Ovary (tissue), 9 donors: ENCODE measurements around the gene STEAP3. TPM values are rescaled to one million over a fixed set of nuclear protein-coding genes. Genes with fewer than 3 reads are reported as not detected.

Source experiments
- DNase-seq, 5 donors: peaks; one replicate each; pipeline ENCODE4 v3.0.0-alpha.2; 2019 to 2020
- H3K27ac ChIP-seq, 2 donors: fragments of 200-600 bp; one replicate each; pipeline versions ENCODE4 v1.5.1 to v1.8.0; 2019 to 2022
- H3K27me3 ChIP-seq: fragments of 200-600 bp; one replicate; pipeline ENCODE4 v1.8.0; 2022
- H3K36me3 ChIP-seq: fragments of 200-600 bp; sonication (generic); one replicate; pipeline ENCODE4 v1.5.1; 2019
- H3K4me1 ChIP-seq: one replicate; pipeline ENCODE4 v1.8.1; 2013; ENCODE audit warnings: mild to moderate bottlenecking, moderate library complexity; ENCODE audit not compliant: insufficient read depth
- H3K4me3 ChIP-seq: fragments of 200-600 bp; sonication (generic); one replicate; pipeline ENCODE4 v1.5.1; 2017
- H3K9me3 ChIP-seq, 2 donors: fragments of 200-600 bp in 1 of 2; sonication (generic) in 1 of 2; one replicate each; pipeline versions ENCODE4 v1.5.1 to v1.8.1; 2013 to 2019; ENCODE audit warnings: mild to moderate bottlenecking in 1 of 2, moderate library complexity in 1 of 2
- EP300 ChIP-seq: sonication (generic); formaldehyde crosslinking; IDR thresholded peaks from one replicate; pipeline ENCODE4 v1.6.1; 2017; ENCODE audit warnings: antibody characterized with exemption
- POLR2A ChIP-seq: fragments of 450-650 bp; IDR thresholded peaks from one replicate; pipeline ENCODE4 v1.6.1; 2017; ENCODE audit warnings: antibody characterized with exemption, mild to moderate bottlenecking, moderate library complexity
- WGBS, 3 donors: extraction: QIAGEN DNeasy Blood & Tissue Kit in 1 of 3; methylation state at CpG; one replicate each; pipeline versions ENCODE4 v1.1.5 to v1.1.7; 2013 to 2017; 5-methylcytosine and 5-hydroxymethylcytosine counted together
- intact Hi-C, 4 donors: fragments of 100-400 bp; cut with DNase I; formaldehyde crosslinking; loops; one replicate each; pipeline versions ENCODE4 v1.11.0 to v1.15.1; 2022 to 2023
- polyA plus RNA-seq, 2 donors: library from polyadenylated mRNA; stranded (reverse); fragments of 200-250 nt in 1 of 2; fragments of 350-450 nt in 1 of 2; fragmentation: Illumina TruSeq in 1 of 2; extraction: RNeasy Lipid Tissue Mini Kit (QIAGEN cat#74804) in 1 of 2; gene quantifications; one replicate each; pipeline ENCODE4 v1.2.3, GENCODE V29; 2013 to 2014
- total RNA-seq, 7 donors: library from RNA; depleted of rRNA in 2 of 7; stranded (reverse); fragments of >200 nt in 2 of 7; fragmentation: NEBNext Ultra II Directional in 3 of 7; extraction: Animal tissue kit (Norgen Biotek cat#: 25700) in 3 of 7; gene quantifications; one replicate each; pipeline versions ENCODE4 v1.1.0 to v1.2.4, GENCODE V29; 2016 to 2023
- TF ChIP-seq, protein P1 (sequence below), 3 donors: fragments of 450-650 bp in 2 of 3; fragments of 200-600 bp in 1 of 3; IDR thresholded peaks; one replicate each; pipeline versions ENCODE4 v1.5.1 to v1.8.0; 2016 to 2022; ENCODE audit warnings: antibody characterized with exemption in 3 of 3, mild to moderate bottlenecking in 1 of 3
- donor health status: DM: no; HTN: no; CAD: no; lungs with moderate emphysema.
- donor health status: DM: no; HTN: no; CAD: no.
- donor health status: Bipolar disorder and iron deficiency.
- donor health status: DM: yes; HTN: yes; CAD: no.
- donor health status: DM: no; HTN: no; CAD: no.
- donor health status: DM: yes; HTN: yes; CAD: no.

Gene STEAP3
- total and polyA plus RNA-seq, 9 donors: 2.3 to 13.3 (median 5.8) TPM

DNA sequence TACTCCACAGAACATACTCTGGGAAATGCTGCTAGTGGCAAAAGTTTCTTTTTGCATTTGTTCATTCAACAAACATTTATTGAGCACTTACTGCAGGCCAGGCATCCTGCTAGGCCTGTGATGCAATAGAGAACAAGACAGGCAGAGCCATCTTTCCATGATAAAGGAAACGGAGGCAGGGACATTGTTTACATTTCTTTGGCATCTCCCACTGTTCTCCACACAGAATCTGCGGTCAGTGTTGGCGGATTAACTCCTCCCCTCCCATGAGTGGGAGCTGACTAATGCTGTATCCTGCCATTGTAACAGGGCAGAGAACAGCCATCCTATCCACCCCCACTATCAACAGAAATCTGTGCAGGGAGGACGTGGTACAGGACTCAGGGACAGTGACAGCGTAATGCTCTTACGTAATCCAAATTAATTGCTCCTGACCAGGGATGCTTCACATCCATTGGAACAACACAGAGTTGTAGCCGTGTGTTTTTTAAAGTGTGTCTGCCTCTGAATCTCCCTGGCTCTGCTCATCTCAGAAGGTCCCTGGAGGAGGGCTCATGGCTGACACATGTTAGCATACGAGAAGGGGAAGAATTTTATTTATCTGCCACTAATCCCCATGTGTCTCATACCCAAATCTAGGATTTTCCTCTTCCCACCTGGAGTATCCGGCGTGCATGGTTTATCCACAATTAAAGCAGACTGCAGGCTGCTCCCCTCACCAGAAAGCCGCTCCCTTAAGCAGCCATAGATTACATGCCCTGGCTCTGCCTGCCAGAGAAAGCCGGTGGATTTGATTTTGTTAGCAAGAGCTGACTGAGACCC lies 32.3 kb downstream of the STEAP3 start:
- no peak overlapping the region for H3K4me3 ChIP-seq
- intact Hi-C loops: no loop called here
- no peak overlapping the region for H3K27ac ChIP-seq

DNA sequence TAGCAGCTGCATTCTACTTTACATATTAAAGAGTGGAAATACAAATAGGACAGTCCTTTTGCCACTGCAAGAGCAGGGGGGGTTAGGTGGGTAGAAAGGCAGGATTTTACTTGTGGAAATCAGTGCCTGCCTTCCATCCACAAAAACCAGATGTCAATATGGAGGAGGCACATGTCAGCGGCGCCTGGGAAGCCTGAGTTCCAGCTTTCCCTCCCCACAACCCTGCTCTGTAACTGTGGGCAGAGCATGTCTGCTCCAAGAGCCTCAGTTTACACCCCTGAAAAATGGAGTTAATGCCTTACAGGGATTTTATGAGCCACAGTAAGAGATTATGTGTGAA lies 32.9 kb downstream of the STEAP3 start:
- no peak for DNase-seq
- Histone ChIP-seq H3K4me1 (peaks cover 3% of the 10 kb centered on the region), H3K36me3 (no peaks in the 10 kb centered on the region), H3K27me3 (no peaks in the 10 kb centered on the region), H3K4me3 (no peak overlapping the region), H3K27ac (no peak overlapping the region), H3K9me3 (no peaks in the 10 kb centered on the region)
- intact Hi-C loops: no loop called here
- WGBS, 3 donors: 55 to 77% (median 62%) methylated on average over 2 of the region's 2 CpGs
- TF ChIP-seq, protein P1, sequence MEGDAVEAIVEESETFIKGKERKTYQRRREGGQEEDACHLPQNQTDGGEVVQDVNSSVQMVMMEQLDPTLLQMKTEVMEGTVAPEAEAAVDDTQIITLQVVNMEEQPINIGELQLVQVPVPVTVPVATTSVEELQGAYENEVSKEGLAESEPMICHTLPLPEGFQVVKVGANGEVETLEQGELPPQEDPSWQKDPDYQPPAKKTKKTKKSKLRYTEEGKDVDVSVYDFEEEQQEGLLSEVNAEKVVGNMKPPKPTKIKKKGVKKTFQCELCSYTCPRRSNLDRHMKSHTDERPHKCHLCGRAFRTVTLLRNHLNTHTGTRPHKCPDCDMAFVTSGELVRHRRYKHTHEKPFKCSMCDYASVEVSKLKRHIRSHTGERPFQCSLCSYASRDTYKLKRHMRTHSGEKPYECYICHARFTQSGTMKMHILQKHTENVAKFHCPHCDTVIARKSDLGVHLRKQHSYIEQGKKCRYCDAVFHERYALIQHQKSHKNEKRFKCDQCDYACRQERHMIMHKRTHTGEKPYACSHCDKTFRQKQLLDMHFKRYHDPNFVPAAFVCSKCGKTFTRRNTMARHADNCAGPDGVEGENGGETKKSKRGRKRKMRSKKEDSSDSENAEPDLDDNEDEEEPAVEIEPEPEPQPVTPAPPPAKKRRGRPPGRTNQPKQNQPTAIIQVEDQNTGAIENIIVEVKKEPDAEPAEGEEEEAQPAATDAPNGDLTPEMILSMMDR (IDR thresholded peaks at IDR 0.05): no peak
- TF ChIP-seq POLR2A: no peak
- no peak for TF ChIP-seq EP300

More for the DNA sequence above, 32.3 kb downstream of the STEAP3 start:
- TF ChIP-seq POLR2A (no peak), EP300 (no peak)
- TF ChIP-seq, protein P1 (IDR thresholded peaks at IDR 0.05): no peak
- no peak for DNase-seq
- Histone ChIP-seq H3K27me3 (no peaks in the 10 kb centered on the region), H3K36me3 (no peaks in the 10 kb centered on the region), H3K4me1 (peaks cover 3% of the 10 kb centered on the region), H3K9me3 (no peaks in the 10 kb centered on the region)
- 10 to 24% (median 14%) methylated on average over 12 of the region's 12 CpGs for whole genome bisulfite sequencing, 3 donors

DNA sequence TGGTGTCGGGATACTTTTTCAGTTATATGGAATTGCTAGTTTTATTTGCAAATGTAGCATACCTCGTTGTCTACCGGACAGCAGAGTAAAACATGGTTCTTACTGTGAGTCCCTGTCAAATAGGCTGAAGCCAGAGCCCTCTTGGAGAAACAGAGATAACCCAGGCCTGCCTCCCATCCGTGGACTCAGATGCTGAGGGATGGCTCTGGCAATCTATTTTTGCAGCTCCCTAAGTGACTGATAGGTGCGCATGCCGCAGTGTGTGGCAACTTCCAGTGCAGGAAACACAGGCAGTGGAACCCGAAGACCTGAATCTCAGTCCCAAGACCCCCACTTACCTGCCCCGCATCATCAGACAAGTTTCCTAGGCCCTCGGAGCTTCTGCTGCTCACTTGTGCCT lies 33.6 kb downstream of the STEAP3 start:
- intact Hi-C loops: no loop called here
- Histone ChIP-seq H3K4me3 (no peak overlapping the region), H3K4me1 (peaks cover 3% of the 10 kb centered on the region), H3K27me3 (no peaks in the 10 kb centered on the region), H3K36me3 (no peaks in the 10 kb centered on the region), H3K9me3 (no peaks in the 10 kb centered on the region), H3K27ac (no peak overlapping the region)
- 85 to 92% (median 91%) methylated on average over 9 of the region's 9 CpGs for WGBS, 3 donors
- no peak for DNase-seq
- TF ChIP-seq POLR2A: no peak
- no peak for TF ChIP-seq EP300
- TF ChIP-seq, protein P1 (IDR thresholded peaks at IDR 0.05): no peak

DNA sequence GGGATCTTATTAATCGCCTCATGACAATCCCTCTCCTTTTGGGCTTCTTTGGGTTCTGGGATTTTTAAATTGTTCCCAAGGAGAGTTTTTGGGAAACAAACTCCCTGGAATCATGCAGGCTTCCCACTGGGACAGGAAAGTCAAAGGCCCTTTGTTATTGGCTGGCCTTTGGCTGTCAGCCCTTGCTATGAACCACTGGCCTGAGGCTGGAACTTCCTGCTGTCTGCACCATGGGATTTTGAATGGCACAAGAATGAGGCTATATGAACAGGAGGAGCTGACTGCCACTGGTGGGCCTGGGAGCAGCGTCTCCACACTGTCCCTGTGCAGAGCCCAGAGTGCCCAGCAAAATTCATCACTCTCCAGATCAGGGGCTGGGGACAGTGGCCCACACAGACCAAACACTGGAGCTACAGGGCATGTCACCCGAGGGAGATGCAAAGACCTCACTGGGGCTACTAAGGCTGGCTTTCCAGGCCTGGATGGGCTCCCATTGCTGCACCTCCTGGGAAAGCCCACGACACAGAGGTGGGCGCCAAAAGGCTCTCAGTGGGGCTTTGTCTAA lies 35.7 kb downstream of the STEAP3 start:
- no peak for DNase-seq
- no peaks in the 10 kb centered on the region for H3K27me3 ChIP-seq
- H3K36me3 ChIP-seq: no peaks in the 10 kb centered on the region
- intact Hi-C loops: no loop called here
- peaks cover 3% of the 10 kb centered on the region for H3K4me1 ChIP-seq
- H3K4me3 ChIP-seq: no peak overlapping the region
- TF ChIP-seq, protein P1 (IDR thresholded peaks at IDR 0.05): no peak
- no peak for TF ChIP-seq POLR2A
- TF ChIP-seq EP300: no peak
- 89 to 93% (median 91%) methylated on average over 5 of the region's 5 CpGs for WGBS, 3 donors
- H3K9me3 ChIP-seq: no peaks in the 10 kb centered on the region
- H3K27ac ChIP-seq: no peak overlapping the region
